Measurements from ENCODE around the gene SPON2.
"Not testable (repeated sequence)": the region's sequence is repeated elsewhere in the genome, so short reads cannot be mapped to it uniquely, and the experiment has no call there.

The SPON2 gene

DNA sequence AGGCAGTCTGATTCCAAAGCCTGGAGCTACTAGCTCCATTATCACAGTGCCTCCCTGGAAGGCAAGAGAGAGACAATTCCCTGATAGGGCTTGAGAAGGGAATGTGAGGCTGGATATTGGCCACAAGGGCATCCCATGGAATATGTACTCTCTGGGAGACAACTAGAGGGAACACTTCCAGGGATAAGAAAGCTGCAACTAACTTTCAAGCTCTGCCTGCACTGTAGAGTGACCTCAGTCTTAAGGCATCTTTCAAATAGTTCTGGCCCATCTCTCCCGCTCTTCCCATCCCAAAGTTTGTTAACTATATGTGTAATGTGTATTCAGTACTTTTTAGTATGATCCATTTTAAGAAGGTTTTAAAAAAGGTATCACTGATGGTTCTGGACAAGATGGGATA lies 45.9 kb downstream of the SPON2 start:
- no peak for TF ChIP-seq CTCF (conservative IDR thresholded peaks at IDR 0.05; ENCODE audit: low read depth)
- CTCF ChIA-PET: no interaction called here

GRCh38 chr4:1125466-1125865 lies 46.9 kb downstream of the SPON2 start:
- DNase-seq (ENCODE audit: low spot score); H3K27ac ChIP-seq; CTCF ChIA-PET; POLR2A ChIA-PET (ENCODE audit: low non-redundant PET): not testable (repeated sequence)

More for the DNA sequence above, 45.9 kb downstream of the SPON2 start:
- POLR2A ChIA-PET (ENCODE audit: low non-redundant PET): no interaction called here
- DNase-seq (ENCODE audit: low spot score): no peak
- H3K27ac ChIP-seq: no peak overlapping the region

DNA sequence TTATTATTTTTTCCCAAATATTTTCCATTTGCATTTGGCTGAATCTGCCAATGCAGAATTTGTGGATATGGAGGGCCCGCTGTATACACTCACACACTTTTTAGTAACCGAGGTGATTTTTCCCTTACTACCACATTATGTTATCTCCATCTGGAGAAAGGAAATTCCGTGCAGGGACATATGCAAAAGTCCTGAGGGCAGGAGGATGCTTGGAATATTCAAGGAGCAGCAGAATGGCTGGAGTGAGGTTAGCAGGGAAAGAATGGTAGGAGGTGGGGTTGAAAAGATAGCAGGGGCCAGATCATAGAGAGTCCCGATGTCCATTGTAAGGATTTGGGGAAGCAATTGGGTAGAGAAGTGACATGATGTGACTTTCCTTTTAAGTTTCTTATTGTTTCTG lies 47.6 kb downstream of the SPON2 start:
- ChIA-PET CTCF (no interaction called here), POLR2A (ENCODE audit: low non-redundant PET) (no interaction called here)
- no peak for DNase-seq (ENCODE audit: low spot score)
- no peak overlapping the region for H3K27ac ChIP-seq
- no peak for TF ChIP-seq CTCF (conservative IDR thresholded peaks at IDR 0.05; ENCODE audit: low read depth)

DNA sequence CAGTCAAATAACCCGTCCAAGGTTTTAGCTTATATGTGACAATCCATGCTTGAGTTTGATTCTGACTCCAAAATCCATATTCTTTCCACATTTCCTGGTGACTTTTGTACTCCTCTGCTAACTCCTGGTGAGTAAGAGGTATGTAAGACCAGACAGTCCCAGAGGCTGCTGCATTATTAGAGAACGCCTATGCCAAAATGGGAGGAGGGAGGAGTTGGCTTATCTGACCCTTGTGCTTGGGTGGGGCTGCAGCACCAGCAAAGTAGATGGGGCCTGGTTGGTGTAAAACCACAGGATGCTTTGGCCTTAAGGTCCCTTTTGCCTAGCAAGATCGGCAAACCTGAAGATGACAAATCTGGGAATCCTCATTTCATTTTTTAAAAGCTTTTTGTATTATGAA lies 49.9 kb downstream of the SPON2 start:
- ChIA-PET CTCF (no interaction called here), POLR2A (ENCODE audit: low non-redundant PET) (no interaction called here)
- no peak for TF ChIP-seq CTCF (conservative IDR thresholded peaks at IDR 0.05; ENCODE audit: low read depth)
- no peak for DNase-seq (ENCODE audit: low spot score)
- no peak overlapping the region for H3K27ac ChIP-seq

Data from RWPE1 (cell line).